Esophagus squamous epithelium (tissue), 5 donors: ENCODE measurements around the gene KIF18B. TPM values are rescaled to one million over a fixed set of nuclear protein-coding genes. Genes with fewer than 3 reads are reported as not detected.

Experiments used
- DNase-seq: peaks from one replicate; lab custom pipeline; 2025; lab: John Stamatoyannopoulos, UW
- H3K27ac ChIP-seq, 4 donors: fragments of 200-600 bp; sonication (generic); one replicate each; pipeline ENCODE4 v1.5.1; 2016 to 2019; ENCODE audit warnings: mild to moderate bottlenecking in 1 of 4
- H3K27me3 ChIP-seq, 4 donors: fragments of 200-600 bp; sonication (generic); 1 replicate in 3 of 4; 2 replicates in 1 of 4; pipeline versions ENCODE4 v1.5.1 to v1.6.0; 2017 to 2021; ENCODE audit warnings: antibody characterized with exemption in 1 of 4
- H3K36me3 ChIP-seq, 3 donors: fragments of 200-600 bp; sonication (generic); one replicate each; pipeline ENCODE4 v1.5.1; 2016 to 2019
- H3K4me1 ChIP-seq, 3 donors: fragments of 200-600 bp; sonication (generic); one replicate each; pipeline ENCODE4 v1.5.1; 2017 to 2019
- H3K4me3 ChIP-seq, 4 donors: fragments of 200-600 bp; sonication (generic); 1 replicate in 3 of 4; 2 replicates in 1 of 4; pipeline ENCODE4 v1.5.1; 2016 to 2019; ENCODE audit warnings: mild to moderate bottlenecking in 2 of 4, moderate library complexity in 1 of 4
- H3K9me3 ChIP-seq, 3 donors: fragments of 200-600 bp; sonication (generic); one replicate each; pipeline ENCODE4 v1.5.1; 2016 to 2019
- POLR2A ChIP-seq, 4 donors: fragments of 450-650 bp; IDR thresholded peaks; one replicate each; pipeline ENCODE4 v1.6.1; 2017; ENCODE audit warnings: antibody characterized with exemption in 4 of 4, mild to moderate bottlenecking in 4 of 4, moderate library complexity in 3 of 4
- WGBS, 2 donors: methylation state at CpG; one replicate each; pipeline ENCODE4 v1.1.5; 2018; 5-methylcytosine and 5-hydroxymethylcytosine counted together
- intact Hi-C: fragments of 100-400 bp; cut with DNase I; formaldehyde crosslinking; loops from one replicate; pipeline ENCODE4 v1.15.0; 2022
- total RNA-seq, 4 donors: library from RNA; depleted of rRNA; stranded (reverse); fragments of >200 nt; gene quantifications; one replicate each; pipeline ENCODE4 v1.1.0, GENCODE V29; 2016
- TF ChIP-seq, protein P1 (sequence below), 6 experiments: fragments of 450-650 bp in 4 of 6; fragments of 200-600 bp in 2 of 6; sonication (generic) in 2 of 6; IDR thresholded peaks; one replicate each; pipeline ENCODE4 v1.5.1; 2016 to 2019; ENCODE audit warnings: antibody characterized with exemption in 6 of 6, mild to moderate bottlenecking in 4 of 6, moderate library complexity in 4 of 6
- donor health status: DM: yes; HTN: yes; CAD: no.

Gene KIF18B
- total RNA-seq, 4 donors from 2014 or later = 3.3 to 11.1 (median 4.8) TPM

- Histone ChIP-seq H3K4me3 (no peak overlapping the region), H3K27me3 (peaks cover 0 to 29% (median 0%) of the 10 kb centered on the region in 4 donors), H3K4me1 (peaks cover 27 to 54% (median 33%) of the 10 kb centered on the region in 3 donors), H3K27ac (peak overlapping the region in 3 of 4 donors; percentile 58 to 77 (median 64)), H3K36me3 (no peaks in the 10 kb centered on the region), H3K9me3 (no peaks in the 10 kb centered on the region)
- no peak for DNase-seq
- intact Hi-C loops = no loop called here
- TF ChIP-seq, protein P1, sequence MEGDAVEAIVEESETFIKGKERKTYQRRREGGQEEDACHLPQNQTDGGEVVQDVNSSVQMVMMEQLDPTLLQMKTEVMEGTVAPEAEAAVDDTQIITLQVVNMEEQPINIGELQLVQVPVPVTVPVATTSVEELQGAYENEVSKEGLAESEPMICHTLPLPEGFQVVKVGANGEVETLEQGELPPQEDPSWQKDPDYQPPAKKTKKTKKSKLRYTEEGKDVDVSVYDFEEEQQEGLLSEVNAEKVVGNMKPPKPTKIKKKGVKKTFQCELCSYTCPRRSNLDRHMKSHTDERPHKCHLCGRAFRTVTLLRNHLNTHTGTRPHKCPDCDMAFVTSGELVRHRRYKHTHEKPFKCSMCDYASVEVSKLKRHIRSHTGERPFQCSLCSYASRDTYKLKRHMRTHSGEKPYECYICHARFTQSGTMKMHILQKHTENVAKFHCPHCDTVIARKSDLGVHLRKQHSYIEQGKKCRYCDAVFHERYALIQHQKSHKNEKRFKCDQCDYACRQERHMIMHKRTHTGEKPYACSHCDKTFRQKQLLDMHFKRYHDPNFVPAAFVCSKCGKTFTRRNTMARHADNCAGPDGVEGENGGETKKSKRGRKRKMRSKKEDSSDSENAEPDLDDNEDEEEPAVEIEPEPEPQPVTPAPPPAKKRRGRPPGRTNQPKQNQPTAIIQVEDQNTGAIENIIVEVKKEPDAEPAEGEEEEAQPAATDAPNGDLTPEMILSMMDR (IDR thresholded peaks at IDR 0.05) = no peak
- no peak for TF ChIP-seq POLR2A (IDR thresholded peaks at IDR 0.05)
- WGBS, 2 donors = 48 to 52% methylated on average over 9 to 11 of the region's 11 CpGs
Measured at GRCh38 chr17:44915862-44916780, 31.5 kb downstream of the KIF18B start.

DNA sequence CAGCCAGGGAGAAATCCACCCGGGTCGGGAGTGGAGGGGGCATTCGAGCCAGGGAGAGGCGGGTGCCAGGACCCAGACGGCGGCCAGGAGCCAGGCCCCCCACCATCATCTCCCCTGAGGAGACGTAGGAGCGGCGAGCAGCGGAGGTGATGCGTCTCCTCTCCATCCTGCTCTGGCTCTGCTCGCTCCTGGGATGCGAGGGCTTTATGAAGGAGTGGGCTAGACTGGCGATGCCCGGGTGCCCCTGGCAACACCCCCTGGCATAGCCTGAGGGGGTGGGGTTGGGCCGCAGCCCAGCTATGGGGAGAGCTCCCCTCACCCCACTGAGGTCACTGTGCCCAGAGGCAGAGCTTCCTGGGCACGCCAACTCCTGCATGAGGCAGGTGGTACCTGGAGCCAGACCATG lies 32.2 kb downstream of the KIF18B start, which contains the start of gene GFAP:
Gene GFAP, minus strand, starts transcription at position 180 of the 406 bp plus-strand sequence. Its CDS starts 14 bp downstream, at position 166.
- Histone ChIP-seq H3K9me3 (no peaks in the 10 kb centered on the region), H3K4me3 (no peak within 1 kb of the TSS), H3K27ac (peak within 1 kb of the TSS in 3 of 4 donors; percentile 58 to 77 (median 64)), H3K4me1 (peaks cover 28 to 53% (median 33%) of the 10 kb centered on the region in 3 donors), H3K36me3 (no peaks in the 10 kb centered on the region), H3K27me3 (peaks cover 0 to 34% (median 0%) of the 10 kb centered on the region in 4 donors)
- WGBS, 2 donors = 61% methylated on average over 4 of the region's 17 CpGs; no CpG with 5 or more reads in 1 of the 2 donors
- no peak for TF ChIP-seq POLR2A (IDR thresholded peaks at IDR 0.05)
- TF ChIP-seq, protein P1 (IDR thresholded peaks at IDR 0.05) = no peak
- intact Hi-C loops = no loop called here
- DNase-seq = no peak

GRCh38 chr17:44914698-44915271 lies 32.8 kb downstream of the KIF18B start:
- Histone ChIP-seq H3K4me3 (no peak overlapping the region), H3K4me1 (peaks cover 28 to 48% (median 33%) of the 10 kb centered on the region in 3 donors), H3K27ac (no peak overlapping the region), H3K9me3 (no peaks in the 10 kb centered on the region), H3K27me3 (peaks cover 0 to 34% (median 0%) of the 10 kb centered on the region in 4 donors), H3K36me3 (no peaks in the 10 kb centered on the region)
- WGBS, 2 donors = 67 to 86% methylated on average over 1 to 12 of the region's 19 CpGs
- no peak for DNase-seq
- TF ChIP-seq, protein P1 (IDR thresholded peaks at IDR 0.05) = no peak
- TF ChIP-seq POLR2A (IDR thresholded peaks at IDR 0.05) = no peak
- intact Hi-C loops = no loop called here

DNA sequence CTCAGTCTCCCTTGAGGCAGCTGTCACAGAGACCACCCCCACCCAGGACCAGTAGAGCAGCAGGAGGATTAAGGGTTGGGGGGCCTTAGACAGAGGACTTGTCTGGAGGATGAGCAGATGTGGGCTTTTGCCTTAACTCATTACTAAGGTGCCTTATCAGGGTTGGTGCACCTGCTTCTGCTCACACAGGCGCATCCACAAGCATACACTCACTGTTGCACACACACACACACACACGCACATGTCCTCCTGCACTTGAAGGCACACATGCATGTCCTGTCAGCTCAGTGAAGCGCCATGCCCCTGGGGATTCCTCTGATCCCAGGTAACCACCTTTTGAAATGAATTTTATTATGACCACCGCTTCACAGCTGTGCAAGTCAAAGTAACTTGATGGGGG lies 33.4 kb downstream of the KIF18B start:
- TF ChIP-seq, protein P1 (IDR thresholded peaks at IDR 0.05) = no peak
- TF ChIP-seq POLR2A (IDR thresholded peaks at IDR 0.05) = no peak
- H3K4me3 ChIP-seq = no peak overlapping the region

More for the DNA sequence above, 33.4 kb downstream of the KIF18B start:
- peaks cover 0 to 34% (median 0%) of the 10 kb centered on the region in 4 donors for H3K27me3 ChIP-seq
- peaks cover 28 to 47% (median 33%) of the 10 kb centered on the region in 3 donors for H3K4me1 ChIP-seq
- WGBS, 2 donors = 55 to 91% methylated on average over 4 of the region's 4 CpGs
- no peaks in the 10 kb centered on the region for H3K9me3 ChIP-seq
- no peak for DNase-seq
- no peak overlapping the region for H3K27ac ChIP-seq
- no peaks in the 10 kb centered on the region for H3K36me3 ChIP-seq
- intact Hi-C loops = no loop called here
